NCI-H2196 treated with DMSO at 0.1 percent for 48 hours (cell line): ENCODE measurements around the gene SFN.

Source experiments
- DNase-seq: peaks from one replicate; lab custom pipeline; 2025; ENCODE audit not compliant: unreplicated experiment; lab: John Stamatoyannopoulos, UW

SFN gene

GRCh38 chr1:26911399-26912146 is 48.6 kb downstream of the SFN start:
- DNase-seq = no peak

- DNase-seq = no peak
These were observed 49.2 kb downstream of the SFN start for GRCh38 chr1:26912147-26912490.

GRCh38 chr1:26913389-26913753 is 50.4 kb downstream of the SFN start:
- DNase-seq = no peak
